Vagina (tissue), 2 donors: ENCODE results near the gene STOML1.

ENCODE experiments used
- CTCF ChIP-seq, 3 experiments: fragments of 450-650 bp in 2 of 3; fragments of 200-600 bp in 1 of 3; sonication (generic) in 1 of 3; IDR thresholded peaks; one replicate each; pipeline ENCODE4 v1.5.1; 2017 to 2019; ENCODE audit warnings: antibody characterized with exemption in 3 of 3, mild to moderate bottlenecking in 2 of 3, moderate library complexity in 2 of 3
- POLR2AphosphoS5 ChIP-seq, 2 donors: sonication (generic); formaldehyde crosslinking; IDR thresholded peaks; one replicate each; pipeline ENCODE4 v1.9.0; 2017; ENCODE audit warnings: antibody characterized with exemption in 2 of 2, mild to moderate bottlenecking in 2 of 2, low read depth in 1 of 2; ENCODE audit not compliant: insufficient read depth in 1 of 2

GRCh38 chr15:73941044-73941443, 51.1 kb downstream of the STOML1 start:
- TF ChIP-seq CTCF (IDR thresholded peaks at IDR 0.05) (no peak), POLR2AphosphoS5 (IDR thresholded peaks at IDR 0.05; ENCODE audit: insufficient read depth in 1 of 2, low read depth in 1 of 2) (peak in 1 of 2 donors; percentile 45)
